Neural progenitor cell (in vitro differentiated cells): ENCODE results near the gene CGRRF1. TPM values are rescaled to one million over a fixed set of nuclear protein-coding genes. Genes with fewer than 3 reads are reported as not detected.
A peak's percentile ranks its signal among the peaks of the same experiment; 100 is the strongest.

Source experiments
- DNase-seq: peaks from one replicate; pipeline ENCODE4 v3.0.0-alpha.2; 2016; ENCODE audit warnings: low spot score
- H2AFZ ChIP-seq: fragments of 200-600 bp; sonication (generic); replicated peaks from 2 replicates; pipeline ENCODE4 v1.6.1; 2016; ENCODE audit warnings: antibody characterized with exemption
- H3F3A ChIP-seq: fragments of 200-600 bp; sonication (generic); 2 replicates; pipeline ENCODE4 v1.6.1; 2016; ENCODE audit warnings: antibody characterized with exemption, low read depth
- H3K27ac ChIP-seq: fragments of 200-600 bp; sonication (generic); 2 replicates; pipeline ENCODE4 v1.5.1; 2016; ENCODE audit warnings: mild to moderate bottlenecking
- H3K27me3 ChIP-seq: fragments of 200-600 bp; sonication (generic); 2 replicates; pipeline ENCODE4 v1.6.1; 2016; ENCODE audit warnings: mild to moderate bottlenecking, moderate library complexity
- H3K36me3 ChIP-seq: fragments of 200-600 bp; sonication (generic); 2 replicates; pipeline ENCODE4 v1.5.1; 2016
- H3K4me1 ChIP-seq: fragments of 200-600 bp; sonication (generic); 2 replicates; pipeline ENCODE4 v1.6.1; 2016; ENCODE audit warnings: mixed run types
- H3K4me2 ChIP-seq: fragments of 200-600 bp; sonication (generic); 2 replicates; pipeline ENCODE4 v1.6.1; 2016
- H3K4me3 ChIP-seq: fragments of 200-600 bp; sonication (generic); 2 replicates; pipeline ENCODE4 v1.5.1; 2016
- H3K79me2 ChIP-seq: fragments of 200-600 bp; sonication (generic); 2 replicates; pipeline ENCODE4 v1.6.1; 2016; ENCODE audit warnings: low read depth
- H3K9ac ChIP-seq: fragments of 200-600 bp; sonication (generic); 2 replicates; pipeline ENCODE4 v1.6.1; 2016
- H3K9me3 ChIP-seq: fragments of 200-600 bp; sonication (generic); 2 replicates; pipeline ENCODE4 v1.5.1; 2016; ENCODE audit warnings: low read depth
- H4K20me1 ChIP-seq: fragments of 200-600 bp; sonication (generic); 2 replicates; pipeline ENCODE4 v1.6.1; 2016; ENCODE audit warnings: low read depth
- H3K27ac Mint-ChIP-seq: 3 replicates; pipeline ENCODE4 v1.8.0; 2021; ENCODE audit warnings: mixed read lengths
- H3K27me3 Mint-ChIP-seq: 2 replicates; pipeline ENCODE4 v1.8.0; 2022; ENCODE audit warnings: low read depth, mild to moderate bottlenecking, inconsistent platforms, moderate library complexity, mixed read lengths; ENCODE audit not compliant: insufficient read depth
- H3K36me3 Mint-ChIP-seq: 3 replicates; pipeline ENCODE4 v1.8.0; 2021; ENCODE audit warnings: mixed read lengths
- H3K4me1 Mint-ChIP-seq: 3 replicates; pipeline ENCODE4 v1.8.0; 2021; ENCODE audit warnings: mixed read lengths
- H3K4me3 Mint-ChIP-seq: 3 replicates; pipeline ENCODE4 v1.8.0; 2021; ENCODE audit warnings: mild to moderate bottlenecking, moderate library complexity, mixed read lengths
- H3K9me3 Mint-ChIP-seq: 3 replicates; pipeline ENCODE4 v1.8.0; 2020; ENCODE audit warnings: mixed read lengths
- EZH2 ChIP-seq: fragments of 200-600 bp; sonication (generic); IDR thresholded peaks from 2 replicates; pipeline ENCODE4 v1.6.1; 2017; ENCODE audit warnings: antibody characterized with exemption, mild to moderate bottlenecking, moderate library complexity
- EZH2phosphoT487 ChIP-seq: fragments of 200-600 bp; sonication (generic); IDR thresholded peaks from 2 replicates; pipeline ENCODE4 v1.6.1; 2017; ENCODE audit warnings: antibody characterized with exemption
- total RNA-seq: library from RNA; depleted of rRNA; stranded (reverse); fragments of >200 nt; gene quantifications from 2 replicates; pipeline ENCODE4 v1.2.3, GENCODE V29; 2015; ENCODE audit warnings: low replicate concordance
- TF ChIP-seq, protein P1 (sequence below): fragments of 200-600 bp; sonication (generic); IDR thresholded peaks from 2 replicates; pipeline ENCODE4 v1.5.1; 2017; ENCODE audit warnings: antibody characterized with exemption, mild to moderate bottlenecking

Gene CGRRF1
- total RNA-seq, 1 donor from 2014 or later = 36.1 TPM

DNA sequence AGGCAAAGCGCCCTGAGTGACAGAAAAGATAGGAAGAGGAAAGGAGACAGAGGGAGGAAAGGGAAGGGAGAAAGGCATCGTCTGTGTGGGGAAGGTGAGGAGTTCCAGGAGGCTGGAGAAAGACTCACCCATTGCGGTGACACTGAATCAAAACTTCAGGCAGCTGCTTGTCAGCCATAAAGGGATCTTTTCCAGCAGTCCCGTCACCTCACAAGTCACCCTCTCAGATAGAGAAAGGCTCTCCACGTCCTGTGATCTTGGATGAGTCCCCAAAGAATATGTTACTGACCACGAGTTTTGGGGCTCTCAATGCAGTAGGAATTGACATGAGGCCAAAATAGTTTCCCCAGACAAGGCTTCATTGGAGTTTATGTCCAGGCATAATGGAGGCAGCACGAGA, 11.1 kb upstream of the CGRRF1 start:
- H3K79me2 ChIP-seq = no peaks in the 10 kb centered on the region
- Mint-ChIP-seq H3K4me3 (no peak overlapping the region), H3K36me3 (no peaks in the 10 kb centered on the region), H3K27me3 (peaks cover 3% of the 10 kb centered on the region), H3K4me1 (peaks cover 3% of the 10 kb centered on the region), H3K27ac (no peak overlapping the region), H3K9me3 (no peaks in the 10 kb centered on the region)
- H3K4me2 ChIP-seq = no peak overlapping the region
- H3K4me1 ChIP-seq = no peaks in the 10 kb centered on the region
- H4K20me1 ChIP-seq = no peaks in the 10 kb centered on the region
- H2AFZ ChIP-seq = peak overlapping the region; percentile 31
- no peak overlapping the region for H3K4me3 ChIP-seq
- no peak overlapping the region for H3K9ac ChIP-seq
- DNase-seq = no peak
- no peaks in the 10 kb centered on the region for H3K36me3 ChIP-seq
- no peaks in the 10 kb centered on the region for H3F3A ChIP-seq
- H3K9me3 ChIP-seq = no peaks in the 10 kb centered on the region
- H3K27me3 ChIP-seq = no peaks in the 10 kb centered on the region
- no peak overlapping the region for H3K27ac ChIP-seq
- no peak for TF ChIP-seq EZH2
- no peak for TF ChIP-seq EZH2phosphoT487
- TF ChIP-seq, protein P1, sequence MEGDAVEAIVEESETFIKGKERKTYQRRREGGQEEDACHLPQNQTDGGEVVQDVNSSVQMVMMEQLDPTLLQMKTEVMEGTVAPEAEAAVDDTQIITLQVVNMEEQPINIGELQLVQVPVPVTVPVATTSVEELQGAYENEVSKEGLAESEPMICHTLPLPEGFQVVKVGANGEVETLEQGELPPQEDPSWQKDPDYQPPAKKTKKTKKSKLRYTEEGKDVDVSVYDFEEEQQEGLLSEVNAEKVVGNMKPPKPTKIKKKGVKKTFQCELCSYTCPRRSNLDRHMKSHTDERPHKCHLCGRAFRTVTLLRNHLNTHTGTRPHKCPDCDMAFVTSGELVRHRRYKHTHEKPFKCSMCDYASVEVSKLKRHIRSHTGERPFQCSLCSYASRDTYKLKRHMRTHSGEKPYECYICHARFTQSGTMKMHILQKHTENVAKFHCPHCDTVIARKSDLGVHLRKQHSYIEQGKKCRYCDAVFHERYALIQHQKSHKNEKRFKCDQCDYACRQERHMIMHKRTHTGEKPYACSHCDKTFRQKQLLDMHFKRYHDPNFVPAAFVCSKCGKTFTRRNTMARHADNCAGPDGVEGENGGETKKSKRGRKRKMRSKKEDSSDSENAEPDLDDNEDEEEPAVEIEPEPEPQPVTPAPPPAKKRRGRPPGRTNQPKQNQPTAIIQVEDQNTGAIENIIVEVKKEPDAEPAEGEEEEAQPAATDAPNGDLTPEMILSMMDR = no peak

DNA sequence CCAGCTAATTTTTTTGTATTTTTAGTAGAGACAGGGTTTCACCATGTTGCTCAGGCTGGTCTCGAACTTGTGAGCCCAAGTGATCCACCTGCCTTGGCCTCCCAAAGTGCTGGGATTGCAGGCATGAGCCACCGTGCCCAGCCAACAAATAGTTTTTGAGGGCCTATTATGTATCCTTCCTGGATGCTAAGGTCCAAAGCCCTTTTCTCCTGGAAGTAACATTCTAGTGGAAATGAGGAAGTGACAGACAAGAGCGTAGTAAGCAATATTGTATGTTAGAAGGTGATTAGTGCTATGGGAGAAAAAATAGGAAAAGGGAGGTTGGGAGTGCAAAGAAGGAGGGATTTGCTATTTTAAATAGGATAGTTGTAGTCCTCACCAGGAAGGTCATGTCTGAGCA, 9.0 kb upstream of the CGRRF1 start:
- no peak overlapping the region for H2AFZ ChIP-seq
- Mint-ChIP-seq H3K4me1 (peaks cover 3% of the 10 kb centered on the region), H3K27ac (peak overlapping the region; percentile 25), H3K4me3 (no peak overlapping the region), H3K9me3 (no peaks in the 10 kb centered on the region), H3K36me3 (no peaks in the 10 kb centered on the region), H3K27me3 (peaks cover 3% of the 10 kb centered on the region)
- H3K4me2 ChIP-seq = no peak overlapping the region
- H3K9me3 ChIP-seq = no peaks in the 10 kb centered on the region
- no peaks in the 10 kb centered on the region for H4K20me1 ChIP-seq
- no peaks in the 10 kb centered on the region for H3K4me1 ChIP-seq
- H3F3A ChIP-seq = no peaks in the 10 kb centered on the region
- H3K27ac ChIP-seq = no peak overlapping the region
- no peaks in the 10 kb centered on the region for H3K27me3 ChIP-seq
- H3K9ac ChIP-seq = no peak overlapping the region
- TF ChIP-seq, protein P1 = no peak
- TF ChIP-seq EZH2 = no peak
- TF ChIP-seq EZH2phosphoT487 = no peak
- no peak overlapping the region for H3K4me3 ChIP-seq
- H3K79me2 ChIP-seq = no peaks in the 10 kb centered on the region
- H3K36me3 ChIP-seq = no peaks in the 10 kb centered on the region
- DNase-seq = no peak

GRCh38 chr14:54501480-54501879, 8.2 kb upstream of the CGRRF1 start:
- H3K36me3 ChIP-seq = no peaks in the 10 kb centered on the region
- TF ChIP-seq, protein P1 = no peak
- no peak for TF ChIP-seq EZH2
- TF ChIP-seq EZH2phosphoT487 = no peak
- DNase-seq = no peak
- no peaks in the 10 kb centered on the region for H3K79me2 ChIP-seq
- H3F3A ChIP-seq = no peaks in the 10 kb centered on the region
- no peaks in the 10 kb centered on the region for H3K27me3 ChIP-seq
- Mint-ChIP-seq H3K9me3 (no peaks in the 10 kb centered on the region), H3K4me1 (peaks cover 3% of the 10 kb centered on the region), H3K27me3 (peaks cover under 1% of the 10 kb centered on the region), H3K27ac (no peak overlapping the region), H3K4me3 (no peak overlapping the region), H3K36me3 (no peaks in the 10 kb centered on the region)
- no peak overlapping the region for H3K4me2 ChIP-seq
- no peaks in the 10 kb centered on the region for H3K4me1 ChIP-seq
- no peaks in the 10 kb centered on the region for H4K20me1 ChIP-seq
- H3K9ac ChIP-seq = no peak overlapping the region
- H2AFZ ChIP-seq = no peak overlapping the region
- no peak overlapping the region for H3K27ac ChIP-seq
- H3K9me3 ChIP-seq = no peaks in the 10 kb centered on the region
- no peak overlapping the region for H3K4me3 ChIP-seq
